ENCODE measurements around the gene CAND2.
"Not testable (repeated sequence)": the region's sequence is repeated elsewhere in the genome, so short reads cannot be mapped to it uniquely, and the experiment has no call there.

The CAND2 gene

DNA sequence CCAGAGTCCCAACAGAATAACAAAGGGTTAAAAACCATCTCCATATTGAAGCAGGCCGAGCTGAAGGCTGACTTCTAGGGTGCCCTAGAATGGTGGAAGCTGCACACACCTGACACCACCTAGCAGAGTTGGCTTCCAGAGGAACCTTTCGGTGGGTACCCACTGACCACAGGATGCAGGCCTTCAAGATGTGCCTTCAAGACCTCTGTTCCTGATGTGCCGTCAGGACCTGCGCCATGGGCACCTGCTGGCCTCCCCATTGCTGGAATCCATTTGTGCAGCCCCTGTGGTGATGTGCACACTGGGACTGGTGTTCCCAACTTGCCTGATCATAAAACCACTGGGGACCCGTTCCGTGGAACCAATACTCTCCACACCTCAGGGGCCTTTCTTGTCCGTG is 80.6 kb downstream of the CAND2 start:
- no peak for DNase-seq (ENCODE audit: low read depth)
- TF ChIP-seq, protein P1, sequence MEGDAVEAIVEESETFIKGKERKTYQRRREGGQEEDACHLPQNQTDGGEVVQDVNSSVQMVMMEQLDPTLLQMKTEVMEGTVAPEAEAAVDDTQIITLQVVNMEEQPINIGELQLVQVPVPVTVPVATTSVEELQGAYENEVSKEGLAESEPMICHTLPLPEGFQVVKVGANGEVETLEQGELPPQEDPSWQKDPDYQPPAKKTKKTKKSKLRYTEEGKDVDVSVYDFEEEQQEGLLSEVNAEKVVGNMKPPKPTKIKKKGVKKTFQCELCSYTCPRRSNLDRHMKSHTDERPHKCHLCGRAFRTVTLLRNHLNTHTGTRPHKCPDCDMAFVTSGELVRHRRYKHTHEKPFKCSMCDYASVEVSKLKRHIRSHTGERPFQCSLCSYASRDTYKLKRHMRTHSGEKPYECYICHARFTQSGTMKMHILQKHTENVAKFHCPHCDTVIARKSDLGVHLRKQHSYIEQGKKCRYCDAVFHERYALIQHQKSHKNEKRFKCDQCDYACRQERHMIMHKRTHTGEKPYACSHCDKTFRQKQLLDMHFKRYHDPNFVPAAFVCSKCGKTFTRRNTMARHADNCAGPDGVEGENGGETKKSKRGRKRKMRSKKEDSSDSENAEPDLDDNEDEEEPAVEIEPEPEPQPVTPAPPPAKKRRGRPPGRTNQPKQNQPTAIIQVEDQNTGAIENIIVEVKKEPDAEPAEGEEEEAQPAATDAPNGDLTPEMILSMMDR (IDR thresholded peaks at IDR 0.05; ENCODE audit: insufficient read depth, low read depth, low read length, missing control alignments), result no peak
- H3K4me3 ChIP-seq (ENCODE audit: low read length), result no peak overlapping the region

DNA sequence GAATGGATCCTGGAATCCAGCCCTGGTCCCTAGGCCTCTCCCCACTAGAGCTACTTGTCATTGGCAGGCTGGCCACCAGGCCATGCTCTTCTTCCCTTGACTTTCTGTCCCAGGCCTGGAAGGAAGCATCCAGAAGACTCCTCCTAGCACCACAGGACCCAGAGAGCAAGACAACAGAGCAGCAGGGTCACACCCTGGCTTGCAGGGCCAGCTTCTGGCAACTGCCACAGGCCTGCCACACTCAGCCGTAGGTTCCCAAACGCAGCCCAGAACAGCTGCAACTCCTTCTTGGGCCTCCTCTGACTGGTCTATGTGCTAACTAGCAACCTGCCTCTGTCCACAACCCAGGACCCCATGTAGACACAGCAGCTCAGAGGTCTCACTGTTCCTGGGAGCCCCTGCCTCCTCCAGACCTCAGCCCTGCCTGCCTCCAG is 81.7 kb downstream of the CAND2 start:
- TF ChIP-seq, protein P1 (IDR thresholded peaks at IDR 0.05; ENCODE audit: insufficient read depth, low read depth, low read length, missing control alignments), result no peak
- no peak for DNase-seq (ENCODE audit: low read depth)
- H3K4me3 ChIP-seq (ENCODE audit: low read length), result no peak overlapping the region

DNA sequence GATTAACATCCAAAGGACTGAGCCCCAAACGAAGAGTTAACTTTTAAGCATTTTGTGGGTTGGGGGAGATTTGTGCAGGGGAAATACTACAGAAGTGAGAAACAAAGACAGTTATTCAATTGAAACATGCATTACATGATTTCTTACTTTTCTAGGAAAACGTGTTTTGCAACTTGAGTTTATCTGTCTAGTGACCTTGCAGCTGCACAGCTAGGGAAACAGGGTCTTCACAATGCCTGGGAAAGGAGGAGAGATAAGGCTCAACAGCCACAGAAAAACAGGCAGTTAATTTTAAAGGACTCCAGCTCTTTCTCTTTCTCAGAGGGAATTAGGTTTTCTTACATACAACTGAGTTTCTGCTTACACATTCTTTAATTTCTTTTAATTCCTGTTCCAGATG is 82.3 kb downstream of the CAND2 start:
- not testable (repeated sequence) for H3K4me3 ChIP-seq (ENCODE audit: low read length); DNase-seq (ENCODE audit: low read depth)

DNA sequence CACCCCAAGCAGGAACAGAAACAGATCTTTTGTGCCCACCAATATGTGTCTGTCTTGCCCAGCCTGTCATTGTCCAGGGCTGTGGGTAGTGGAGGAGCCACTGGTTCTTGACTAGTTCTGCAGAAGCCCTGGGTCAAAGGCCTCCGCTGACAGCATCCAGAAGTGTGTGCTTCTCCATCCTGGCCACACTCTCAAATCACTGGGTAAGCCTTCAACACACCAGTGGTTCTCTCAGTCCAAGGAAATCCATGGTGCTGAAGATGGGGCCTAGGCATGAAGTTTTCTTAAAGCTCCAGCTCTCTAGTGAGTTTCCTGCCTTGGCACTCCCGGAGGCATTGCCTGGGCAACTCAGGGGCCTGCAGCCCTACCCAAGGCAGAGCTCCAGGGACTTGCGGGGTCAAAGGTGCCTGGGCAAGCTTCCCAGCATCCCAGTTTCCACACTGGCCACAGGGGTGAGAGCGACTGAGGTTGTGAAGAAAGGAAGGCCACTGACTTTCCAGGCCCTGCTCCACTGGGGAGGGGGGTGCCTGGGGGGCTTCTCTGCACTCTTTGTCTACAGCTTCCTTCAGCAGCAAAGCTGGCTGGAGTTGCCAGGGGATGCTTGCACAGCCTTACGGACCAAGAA is 82.8 kb downstream of the CAND2 start:
- H3K4me3 ChIP-seq (ENCODE audit: low read length), result no peak overlapping the region
- no peak for DNase-seq (ENCODE audit: low read depth)
- TF ChIP-seq, protein P1 (IDR thresholded peaks at IDR 0.05; ENCODE audit: insufficient read depth, low read depth, low read length, missing control alignments), result no peak

DNA sequence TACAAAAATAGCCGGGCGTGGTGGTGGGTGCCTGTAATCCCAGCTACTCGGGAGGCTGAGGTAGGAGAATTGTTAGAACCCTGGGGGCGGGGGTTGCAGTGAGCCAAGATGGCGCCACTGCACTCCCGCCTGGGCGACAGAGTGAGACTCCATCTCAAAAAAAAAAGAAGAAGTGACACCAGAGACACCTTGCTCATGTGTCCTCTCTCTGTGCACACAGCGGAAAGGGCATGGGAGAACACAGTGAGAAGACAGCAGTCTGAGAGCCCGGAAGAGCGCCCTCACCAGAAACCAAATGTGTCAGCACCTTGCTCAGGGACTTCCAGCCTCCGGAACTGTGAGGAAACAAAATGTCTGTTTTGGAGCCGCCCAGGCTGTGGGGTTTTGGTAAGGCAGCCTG is 85.4 kb downstream of the CAND2 start:
- not testable (repeated sequence) for DNase-seq (ENCODE audit: low read depth)

DNA sequence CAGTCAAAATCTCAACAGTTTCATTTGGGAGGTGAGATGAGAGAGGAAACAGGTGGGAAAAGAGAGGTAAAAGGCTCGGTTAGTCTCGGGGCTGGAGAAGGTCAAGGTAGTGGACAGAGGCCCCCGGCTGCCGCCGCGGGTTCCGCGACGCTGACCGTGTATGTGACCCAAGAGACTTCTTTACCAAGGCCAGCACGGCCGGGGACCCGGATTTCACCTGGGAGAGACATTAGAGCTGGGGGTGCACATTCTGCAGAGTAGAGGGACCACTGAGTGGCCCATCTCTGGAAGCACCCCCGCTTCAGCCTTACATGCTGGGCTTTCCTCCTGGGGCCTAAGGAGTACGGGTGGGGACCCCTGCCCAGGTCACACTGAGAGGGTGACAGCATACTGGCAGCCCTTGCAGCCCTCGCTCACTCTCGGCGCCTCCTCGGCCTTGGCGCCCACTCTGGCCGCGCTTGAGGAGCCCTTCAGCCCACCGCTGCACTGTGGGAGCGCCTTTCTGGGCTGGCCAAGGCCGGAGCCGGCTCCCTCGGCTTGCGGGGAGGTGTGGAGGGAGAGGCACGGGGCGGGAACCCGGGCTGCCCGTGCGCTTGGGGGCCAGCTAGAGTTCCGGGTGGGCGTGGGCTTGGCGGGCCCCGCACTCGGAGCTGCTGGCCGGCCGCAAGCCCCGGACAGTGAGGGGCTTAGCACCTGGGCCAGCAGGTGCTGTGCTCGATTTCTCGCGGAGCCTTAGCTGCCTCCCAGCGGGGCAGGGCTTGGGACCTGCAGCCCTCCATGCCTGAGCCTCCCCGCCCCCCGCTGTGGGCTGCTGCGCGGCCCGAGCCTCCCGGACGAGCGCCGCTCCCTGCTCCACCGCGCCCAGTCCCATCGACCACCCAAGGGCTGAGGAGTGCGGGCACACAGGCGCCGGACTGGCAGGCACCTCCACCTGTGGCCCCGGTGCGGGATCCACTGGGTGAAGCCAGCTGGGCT is 86.1 kb downstream of the CAND2 start:
- H3K4me3 ChIP-seq (ENCODE audit: low read length), result no peak overlapping the region
- TF ChIP-seq, protein P1 (IDR thresholded peaks at IDR 0.05; ENCODE audit: insufficient read depth, low read depth, low read length, missing control alignments), result no peak
- DNase-seq (ENCODE audit: low read depth), result no peak

More for the DNA sequence above, 85.4 kb downstream of the CAND2 start:
- H3K4me3 ChIP-seq (ENCODE audit: low read length), result not testable (repeated sequence)

DNA sequence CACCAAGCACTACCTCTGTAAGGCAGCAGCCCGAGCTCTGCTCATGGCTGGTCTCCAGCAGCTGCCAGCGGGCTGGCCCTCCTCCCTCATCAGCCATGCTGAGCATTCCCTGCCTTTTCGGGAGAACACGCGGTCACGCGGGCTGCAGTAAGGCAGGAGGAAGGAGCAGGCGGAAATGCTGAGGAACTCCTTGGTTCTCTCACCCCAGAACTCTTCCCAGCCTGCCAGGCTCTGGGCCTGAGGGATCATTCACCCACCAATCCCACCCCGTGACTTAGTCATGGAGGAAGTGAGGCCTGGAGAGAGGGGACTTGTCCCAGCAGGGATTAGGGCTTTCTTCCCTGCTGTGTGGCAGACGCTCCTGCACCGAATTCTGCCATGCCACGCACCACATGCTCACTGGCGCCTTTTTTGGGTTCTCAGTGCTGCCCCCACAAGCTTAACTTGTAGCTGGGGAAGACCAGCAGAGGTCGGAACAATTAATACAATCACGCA is 87.8 kb downstream of the CAND2 start:
- no peak overlapping the region for H3K4me3 ChIP-seq (ENCODE audit: low read length)
- DNase-seq (ENCODE audit: low read depth), result no peak
- TF ChIP-seq, protein P1 (IDR thresholded peaks at IDR 0.05; ENCODE audit: insufficient read depth, low read depth, low read length, missing control alignments), result no peak

Data from epithelial cell of esophagus (primary cell).